DMS53 treated with DMSO at 0.1 percent for 48 hours (cell line): ENCODE results near the gene FAM136A.
"Not testable (repeated sequence)": the region's sequence is repeated elsewhere in the genome, so short reads cannot be mapped to it uniquely, and the experiment has no call there.

Experiments used
- DNase-seq: peaks from one replicate; lab custom pipeline; 2025; ENCODE audit not compliant: unreplicated experiment; lab: John Stamatoyannopoulos, UW

Gene FAM136A

GRCh38 chr2:70301344-70302194 lies at the start of gene FAM136A:
Gene FAM136A (minus strand): TSS chr2:70302067. CDS start chr2:70302011, 56 bp downstream.
- DNase-seq = peak; percentile 62

DNA sequence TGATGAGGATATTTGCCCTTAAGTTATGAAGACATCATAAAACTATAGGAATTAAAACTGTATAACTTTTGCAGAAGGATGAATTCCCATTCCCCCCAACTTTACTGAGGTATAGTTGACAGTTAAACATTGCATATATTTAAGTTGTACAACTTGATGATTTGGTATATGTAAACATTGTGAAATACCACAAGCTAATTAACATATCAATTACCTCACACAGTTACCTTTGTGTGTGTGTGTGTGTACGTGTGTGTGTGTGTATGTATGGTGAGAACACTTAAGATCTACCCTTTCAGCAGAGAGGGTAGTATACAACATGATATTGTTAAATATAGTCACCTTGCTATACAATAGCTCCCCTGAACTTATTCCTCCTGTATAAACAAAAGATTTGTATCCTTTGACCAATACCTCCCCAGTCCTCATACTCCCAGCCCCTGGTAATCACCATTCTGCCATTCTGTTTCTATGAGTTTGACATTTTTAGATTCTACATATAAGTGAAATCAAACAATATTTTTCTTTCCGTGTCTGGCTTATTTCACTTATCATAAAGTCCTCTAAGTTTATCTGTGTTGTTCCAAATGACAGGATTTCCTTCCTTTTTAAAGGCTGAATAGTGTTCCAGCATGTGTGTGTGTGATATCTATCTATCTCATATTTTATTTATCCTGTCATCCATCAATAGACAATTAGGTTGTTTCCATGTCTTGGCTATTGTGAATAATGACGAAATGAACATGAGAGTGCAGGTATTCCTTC lies 48.2 kb upstream of the FAM136A start:
- DNase-seq = no peak

DNA sequence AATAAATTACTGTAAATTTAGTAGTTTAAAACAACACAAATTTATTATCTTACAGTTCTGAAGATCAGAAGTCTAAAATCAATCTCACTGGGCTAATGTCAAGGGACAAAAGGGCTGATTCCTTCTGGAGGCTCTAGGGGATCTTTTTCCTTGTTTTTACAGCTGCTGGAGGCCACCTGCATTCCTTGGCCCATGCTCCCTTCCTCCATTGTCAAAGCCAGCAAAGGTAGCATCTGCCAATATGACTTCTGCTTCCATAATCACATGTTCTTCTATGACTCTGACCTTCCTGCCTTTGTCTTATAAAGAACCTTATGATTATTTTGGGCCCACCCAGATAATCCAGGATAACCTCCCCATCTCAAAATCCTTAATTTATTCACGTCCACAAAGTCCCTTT lies 46.0 kb upstream of the FAM136A start:
- no peak for DNase-seq

DNA sequence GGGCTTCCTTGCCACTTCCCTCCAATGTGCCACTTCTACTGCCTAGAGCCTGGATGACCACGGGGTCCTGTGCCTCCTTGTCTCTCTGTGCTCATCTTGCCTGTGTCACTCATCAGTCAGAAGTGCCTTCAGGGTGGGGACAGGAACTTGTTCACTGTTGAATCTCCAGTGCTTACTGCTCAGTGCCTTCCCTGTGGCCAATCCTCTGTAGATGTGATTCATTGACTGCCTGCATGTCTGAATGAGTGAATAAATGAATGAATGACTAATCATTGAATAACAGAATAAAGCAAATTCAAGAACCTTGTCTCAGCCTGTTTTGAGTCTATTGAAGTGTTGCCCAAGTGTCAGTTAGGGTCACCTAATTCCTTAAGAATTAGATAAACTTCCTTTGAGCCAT lies 42.3 kb upstream of the FAM136A start:
- no peak for DNase-seq

GRCh38 chr2:70341477-70341765 lies 39.6 kb upstream of the FAM136A start:
- DNase-seq = no peak

DNA sequence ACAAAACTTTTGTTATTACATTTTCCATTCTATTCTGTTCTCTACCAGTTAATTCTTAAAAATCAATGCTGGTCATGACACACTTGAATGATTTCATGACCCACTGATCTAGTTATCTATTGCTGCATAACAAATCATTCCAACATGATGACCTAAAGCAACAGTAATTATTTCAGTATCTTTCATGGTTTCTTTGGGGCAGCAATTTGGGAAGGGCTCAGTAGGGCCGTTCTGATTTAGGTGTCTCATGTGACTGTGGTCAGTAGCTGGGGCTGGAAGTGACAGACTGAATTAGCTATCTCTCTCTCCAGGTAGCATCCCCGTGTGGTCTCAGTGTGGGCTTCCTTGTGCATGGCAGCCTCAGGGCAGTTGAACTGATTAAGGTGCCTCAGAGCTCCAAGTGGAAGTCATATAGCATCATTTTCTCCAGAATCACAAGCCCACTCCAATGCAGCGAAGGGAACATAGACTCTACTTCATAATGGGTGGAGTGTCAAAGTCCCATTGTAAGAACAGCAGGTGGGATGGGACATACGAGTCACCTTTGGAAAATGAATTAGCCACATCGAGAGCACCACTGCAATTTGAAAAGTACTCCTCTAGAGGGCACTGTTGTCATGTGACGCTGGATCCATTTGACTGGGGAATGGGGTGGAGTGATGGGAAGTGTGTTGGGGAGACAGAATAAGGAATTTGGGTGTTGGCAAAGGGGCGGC lies 39.1 kb upstream of the FAM136A start:
- peak; percentile 48 for DNase-seq

DNA sequence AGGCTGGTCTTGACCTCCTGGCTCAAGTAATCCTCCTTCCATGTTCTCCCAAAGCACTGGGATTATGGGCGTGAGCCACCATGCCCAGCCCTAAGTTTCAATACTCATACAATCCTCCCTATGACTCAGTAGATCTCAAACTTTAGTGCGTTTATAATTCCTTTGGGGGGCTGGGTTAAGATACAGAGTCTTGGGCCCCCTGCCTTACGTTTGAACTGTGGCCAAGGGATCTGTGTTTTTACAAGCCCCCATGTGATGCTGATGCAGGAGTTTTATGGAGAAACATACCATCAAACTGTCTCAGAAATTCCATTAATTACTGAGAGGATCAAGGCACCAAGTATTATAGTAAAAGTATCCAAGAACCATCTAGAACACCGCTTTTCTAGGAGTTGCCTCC lies 38.2 kb upstream of the FAM136A start:
- no peak for DNase-seq

DNA sequence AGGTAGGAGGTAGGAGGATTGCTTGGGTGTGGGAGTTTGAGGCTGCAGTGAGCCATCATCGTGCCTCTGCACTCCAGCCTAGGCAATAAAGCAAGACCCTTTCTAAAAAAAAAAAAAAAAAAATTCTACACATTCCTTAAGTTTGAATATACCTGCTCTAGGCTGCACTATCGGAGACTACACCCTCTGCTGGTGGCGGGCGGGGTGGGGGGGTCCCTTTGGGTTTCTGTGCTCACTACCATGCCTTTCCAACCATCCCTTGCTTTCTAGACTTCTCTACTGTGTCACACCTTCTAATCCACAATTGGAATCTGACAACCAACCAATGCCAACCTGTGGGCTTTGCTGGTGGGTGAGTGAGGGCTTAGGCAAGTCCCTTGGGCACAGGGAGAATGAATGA lies 34.7 kb upstream of the FAM136A start:
- no peak for DNase-seq

DNA sequence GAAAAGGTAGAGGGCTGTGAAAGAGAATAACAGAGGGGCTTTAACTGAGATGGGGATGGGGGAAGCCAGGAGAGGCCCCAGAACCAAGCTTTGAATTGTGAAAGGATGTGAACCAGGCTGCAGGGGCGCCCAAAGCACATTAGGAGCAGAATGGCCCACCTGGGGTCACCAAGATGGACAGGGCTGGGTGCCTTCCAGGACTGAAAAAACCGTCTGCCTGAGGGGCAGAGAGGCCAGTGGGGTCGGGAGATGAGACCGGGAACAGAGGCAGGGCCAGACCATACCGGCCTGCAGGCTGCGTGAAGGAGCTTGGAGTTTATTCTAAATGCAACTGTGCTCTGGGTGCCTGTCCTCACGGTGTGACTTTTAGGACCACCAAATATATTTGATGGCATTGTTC lies 29.1 kb upstream of the FAM136A start:
- no peak for DNase-seq

DNA sequence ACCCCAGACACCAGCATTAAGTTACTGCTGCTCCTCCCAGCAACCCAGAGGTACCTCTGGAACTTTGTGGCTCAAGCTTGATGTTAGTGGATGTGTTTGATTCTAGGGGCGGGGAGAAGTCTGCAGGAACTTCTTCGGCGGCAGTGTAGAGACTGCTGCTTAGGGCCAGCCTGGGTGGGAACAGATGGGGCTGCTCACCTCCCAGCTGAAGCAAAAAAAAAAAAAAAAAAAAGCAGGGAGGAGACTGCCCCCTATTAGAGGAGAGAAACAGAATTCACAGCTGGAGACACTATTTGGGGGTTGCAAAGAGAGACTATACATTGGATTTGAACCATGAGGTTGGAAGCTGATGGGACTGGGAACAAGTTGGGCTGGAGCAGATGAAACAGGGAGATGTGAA lies 28.6 kb upstream of the FAM136A start:
- DNase-seq = no peak

GRCh38 chr2:70328921-70329561 lies 27.2 kb upstream of the FAM136A start:
- peak; percentile 49 for DNase-seq

DNA sequence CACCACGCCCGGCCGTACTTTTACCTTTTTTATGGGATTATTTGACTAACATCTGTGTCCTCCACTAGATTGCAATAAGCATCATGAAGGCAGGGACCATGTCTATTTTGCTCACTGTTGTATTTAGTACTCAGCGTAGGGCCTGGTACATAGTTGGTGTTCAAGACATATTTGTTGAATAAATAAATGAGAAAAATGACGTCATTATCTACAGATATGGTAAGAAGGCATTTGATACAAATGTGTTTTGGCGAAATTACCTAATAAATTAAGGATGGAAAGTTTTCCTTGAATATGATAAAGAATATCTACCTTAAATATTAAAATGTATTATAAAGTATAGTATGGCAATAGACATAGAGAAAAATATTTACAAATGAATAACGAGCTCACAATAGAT lies 24.0 kb upstream of the FAM136A start:
- no peak for DNase-seq

GRCh38 chr2:70322518-70322917 lies 20.7 kb upstream of the FAM136A start:
- no peak for DNase-seq

DNA sequence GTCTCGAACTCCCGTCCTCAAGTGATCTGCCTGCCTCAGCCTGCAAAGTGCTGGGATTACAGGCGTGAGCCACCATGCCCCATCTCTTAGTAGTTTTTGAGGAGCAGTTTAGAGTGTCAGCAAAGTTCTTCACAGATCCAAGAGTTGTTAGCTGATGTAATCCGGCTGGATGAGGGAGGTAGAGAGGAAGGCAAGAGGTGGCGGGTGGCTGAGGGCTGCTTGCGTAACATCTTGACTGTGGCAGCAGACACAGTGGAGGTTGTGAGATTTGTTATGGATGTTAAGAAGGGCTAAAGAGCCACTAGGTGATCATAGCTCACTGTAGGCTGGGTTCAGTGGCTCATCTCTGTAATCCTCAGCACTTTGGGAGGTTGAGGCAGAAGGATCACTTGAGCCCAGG lies 19.5 kb upstream of the FAM136A start:
- no peak for DNase-seq

DNA sequence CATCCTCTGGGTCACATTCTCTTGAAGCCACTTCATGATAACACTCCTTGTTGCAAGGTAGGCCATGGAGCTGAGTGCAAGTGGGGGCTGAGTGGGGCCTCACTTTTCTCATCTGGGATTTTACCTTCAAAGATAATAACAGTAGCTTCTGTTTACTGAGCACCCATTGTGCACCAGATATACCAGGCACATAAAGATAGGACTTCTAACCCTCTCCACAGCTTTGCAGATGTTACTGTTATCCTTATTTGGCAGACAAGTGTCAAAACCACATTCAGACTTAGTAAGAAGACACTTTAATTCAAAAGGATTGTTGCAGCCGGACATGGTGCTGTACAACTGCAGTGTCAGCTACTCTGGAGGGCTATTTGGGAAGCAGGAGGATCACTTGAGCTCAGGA lies 12.8 kb upstream of the FAM136A start:
- no peak for DNase-seq

GRCh38 chr2:70312560-70312959 lies 10.7 kb upstream of the FAM136A start:
- DNase-seq = no peak

GRCh38 chr2:70310899-70311298 lies 9.0 kb upstream of the FAM136A start:
- DNase-seq = no peak

- no peak for DNase-seq
Measured at GRCh38 chr2:70305531-70305930, 3.7 kb upstream of the FAM136A start.

DNA sequence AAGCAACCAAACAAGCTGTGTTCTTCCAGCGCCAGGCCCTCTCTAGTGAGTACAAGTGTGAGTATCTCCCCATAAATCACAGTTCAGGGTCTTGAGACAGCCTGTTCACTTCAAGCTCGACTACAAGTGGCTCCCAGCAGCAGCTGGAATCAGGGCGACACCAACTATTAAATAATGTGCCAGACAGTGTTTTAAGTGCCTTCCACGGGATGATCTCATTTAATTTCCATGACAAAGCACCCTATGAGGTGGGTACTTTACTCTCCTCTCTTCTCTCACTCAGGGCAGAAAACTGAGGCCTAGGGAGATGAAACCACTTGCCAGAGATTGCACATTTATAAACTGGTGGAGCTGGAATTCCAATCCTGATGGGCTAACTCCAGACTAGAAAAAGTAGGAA lies 2.6 kb upstream of the FAM136A start:
- no peak for DNase-seq

DNA sequence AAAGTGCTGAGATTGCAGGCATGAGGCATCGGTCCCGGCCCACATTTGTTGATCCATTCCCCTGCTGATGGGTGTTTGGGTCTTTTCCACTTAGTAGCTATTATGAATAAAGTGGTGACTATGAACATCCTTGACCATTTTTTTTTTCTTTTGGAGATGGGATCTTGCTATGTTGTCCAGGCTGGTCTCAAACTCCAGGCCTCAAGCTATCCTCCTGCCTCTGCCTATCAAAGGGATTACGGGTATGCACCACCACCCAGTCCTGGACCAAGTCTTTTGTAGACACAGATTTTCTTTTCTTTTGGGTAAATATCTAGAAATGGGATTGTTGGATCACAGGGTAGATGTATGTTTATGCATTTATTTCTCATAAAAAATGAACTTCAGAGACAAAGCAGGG lies 1.3 kb upstream of the FAM136A start:
- DNase-seq = no peak

- not testable (repeated sequence) for DNase-seq
Measured at GRCh38 chr2:70302195-70302546, 304 bp upstream of the FAM136A start.
